Measurements from ENCODE around the gene SH3GLB2. TPM values are rescaled to one million over a fixed set of nuclear protein-coding genes. Genes with fewer than 3 reads are reported as not detected.
"Not testable (repeated sequence)": the region's sequence is repeated elsewhere in the genome, so short reads cannot be mapped to it uniquely, and the experiment has no call there.

The SH3GLB2 gene
- total RNA-seq, 1 experiment from 2014 or later: 17.2 TPM

DNA sequence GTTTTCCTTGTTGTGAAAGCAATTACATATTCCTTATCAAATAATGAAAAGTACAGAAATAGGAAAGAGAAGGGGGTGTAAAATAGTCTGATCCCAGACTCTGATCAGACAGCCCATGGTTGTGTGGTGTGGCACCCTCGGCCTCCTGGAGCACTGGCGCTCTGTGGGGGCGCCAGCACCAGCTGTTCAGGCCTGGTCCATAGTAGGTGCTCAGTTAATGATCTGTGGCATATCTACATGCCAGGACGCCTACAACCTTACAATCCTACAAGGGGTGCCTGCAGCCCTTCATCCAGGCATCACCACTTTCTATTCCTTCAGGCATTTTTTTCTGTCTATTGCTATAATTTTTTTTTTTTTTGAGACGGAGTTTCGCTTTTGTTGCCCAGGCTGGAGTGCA is 24.9 kb upstream of the SH3GLB2 start:
- DNase-seq (ENCODE audit: low spot score): no peak

- no peak for DNase-seq (ENCODE audit: low spot score)
Observed at GRCh38 chr9:129052592-129052991, 24.5 kb upstream of the SH3GLB2 start.

DNA sequence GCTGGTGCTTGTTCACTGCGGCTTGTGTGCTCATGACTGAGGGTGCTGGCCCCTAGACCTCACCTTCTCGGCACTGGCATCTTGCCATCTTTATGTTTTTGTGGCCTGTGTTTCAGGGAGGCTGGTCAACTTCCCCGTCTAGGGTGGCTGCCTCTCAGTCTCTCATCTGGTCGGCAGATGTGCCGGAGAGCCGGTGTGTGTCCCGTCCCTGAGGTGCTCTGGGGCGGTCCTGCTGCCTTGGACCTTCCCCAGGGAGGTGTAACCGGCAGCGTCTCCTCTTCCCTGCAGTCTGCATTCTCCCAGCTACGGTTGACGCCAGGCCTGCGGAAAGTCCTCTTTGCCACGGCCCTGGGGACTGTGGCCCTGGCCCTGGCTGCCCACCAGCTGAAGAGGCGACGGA is 13.9 kb upstream of the SH3GLB2 start:
- DNase-seq (ENCODE audit: low spot score): no peak

DNA sequence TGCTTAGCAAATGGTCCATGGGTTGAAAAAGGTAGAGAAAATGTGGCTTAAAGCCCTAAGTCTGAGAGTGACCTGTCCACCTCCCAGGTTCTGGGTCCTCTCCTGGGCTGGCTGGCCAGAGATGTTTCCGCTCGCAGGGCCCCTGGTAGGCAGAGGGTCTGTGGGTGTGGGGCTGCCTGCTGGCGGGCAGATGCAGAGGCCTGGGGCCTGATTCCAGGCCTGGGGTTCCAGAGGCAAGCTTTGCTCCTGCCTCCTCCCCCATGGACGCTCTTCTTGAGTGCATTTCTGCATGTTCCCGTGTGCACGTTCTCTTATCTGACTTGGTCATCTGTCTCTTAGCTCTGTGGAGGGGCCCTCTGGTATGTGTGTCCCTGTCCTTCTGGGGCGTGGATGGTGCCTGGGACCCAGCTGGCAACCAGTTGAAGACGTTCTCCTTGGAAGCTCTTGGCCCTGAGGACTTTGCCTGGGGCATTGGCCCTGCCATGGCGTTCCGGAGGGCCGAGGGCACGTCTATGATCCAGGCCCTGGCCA is 12.0 kb upstream of the SH3GLB2 start:
- no peak for DNase-seq (ENCODE audit: low spot score)

DNA sequence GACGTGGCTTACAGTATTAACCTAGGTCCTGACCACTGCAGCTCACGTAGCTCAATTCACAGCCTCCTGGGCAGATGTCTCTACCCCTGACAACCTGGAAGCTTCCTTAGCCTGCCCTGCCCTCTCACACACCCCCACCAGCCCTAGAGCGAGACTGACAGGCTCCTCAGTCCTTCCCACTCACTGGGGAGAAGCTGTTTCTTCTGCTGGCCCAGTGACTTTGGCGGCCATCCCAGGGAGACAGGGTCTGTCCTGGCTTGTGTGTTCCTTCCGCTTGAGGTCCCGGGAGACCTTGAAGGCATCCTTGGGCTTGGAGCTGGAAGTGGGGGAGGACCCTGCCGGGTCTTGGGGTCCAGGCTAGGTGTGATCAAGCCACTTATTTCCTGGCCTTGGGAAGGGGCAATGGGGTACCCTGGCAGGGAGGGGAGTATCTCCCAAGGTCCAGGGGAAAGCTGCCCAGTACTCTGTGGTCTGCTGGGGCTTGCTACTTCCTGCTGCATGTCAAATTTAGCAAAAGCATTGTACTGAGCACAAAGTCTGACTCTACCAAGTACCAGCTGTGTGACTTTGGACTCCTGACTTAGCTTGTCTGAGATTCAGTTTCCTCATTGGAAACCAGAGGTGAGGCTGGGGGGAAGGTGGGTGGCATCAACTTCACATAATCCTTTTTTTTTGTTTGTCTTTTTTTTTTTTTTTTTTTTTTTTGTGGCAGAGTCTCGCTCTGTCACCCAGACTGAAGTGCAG is 10.2 kb upstream of the SH3GLB2 start:
- DNase-seq (ENCODE audit: low spot score): no peak

DNA sequence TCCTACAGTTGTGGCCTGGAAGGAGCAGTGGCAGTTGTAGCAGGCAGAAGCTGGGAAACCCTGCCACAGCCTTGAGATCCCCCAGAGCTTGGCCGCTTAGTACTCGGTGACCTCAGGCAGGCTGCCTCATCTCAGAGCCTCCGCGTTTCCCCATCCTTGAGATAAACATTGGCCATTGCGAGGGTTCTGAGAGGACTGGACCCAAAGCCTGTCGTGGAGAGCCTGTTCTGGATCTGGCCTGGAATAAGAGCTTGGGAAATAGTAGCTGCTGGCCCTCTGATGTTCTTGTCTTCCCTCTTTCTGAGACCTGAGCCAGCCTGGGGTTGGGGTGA is 9.6 kb upstream of the SH3GLB2 start:
- DNase-seq (ENCODE audit: low spot score): no peak

DNA sequence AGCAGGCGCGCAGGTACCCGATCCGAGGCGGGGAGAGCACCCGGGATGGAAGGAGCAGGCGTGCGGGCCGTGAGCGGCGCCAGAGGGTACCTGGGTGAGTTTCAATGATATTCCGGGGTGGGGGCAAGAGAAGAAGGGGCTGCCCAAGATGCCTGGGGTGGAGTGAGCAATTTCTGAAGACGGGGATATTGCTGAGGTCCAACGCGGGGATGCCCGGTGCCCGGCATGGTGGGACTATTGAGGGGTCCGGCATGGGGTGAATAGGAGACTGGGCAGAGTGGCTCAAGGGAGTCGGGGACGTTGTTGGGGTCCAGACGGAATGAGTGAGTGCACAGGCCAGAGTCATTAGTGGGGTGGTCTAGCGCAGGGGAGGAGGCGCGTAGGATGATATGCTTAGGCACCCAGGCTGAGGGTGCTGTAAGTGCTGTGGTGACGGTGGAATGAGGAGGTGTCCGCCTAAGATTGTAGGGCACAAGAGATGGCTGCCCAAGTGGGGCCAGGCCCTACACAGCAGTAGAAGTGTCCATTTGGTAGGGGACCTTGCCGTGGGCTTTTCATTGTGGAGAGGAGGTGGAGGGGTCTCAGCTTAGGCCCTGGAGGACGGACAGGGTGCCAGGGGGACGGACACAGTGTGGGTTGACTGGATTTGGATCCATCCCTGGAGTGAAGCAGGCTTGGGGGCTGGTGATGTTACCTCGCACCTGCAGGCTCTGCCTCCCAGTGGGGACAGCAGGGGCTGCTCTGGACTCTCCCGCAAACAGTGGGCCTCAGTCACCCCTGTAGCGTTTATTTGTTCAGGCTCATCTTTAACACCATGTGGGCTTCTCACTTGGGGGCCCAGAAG is 9.0 kb upstream of the SH3GLB2 start:
- DNase-seq (ENCODE audit: low spot score): no peak

DNA sequence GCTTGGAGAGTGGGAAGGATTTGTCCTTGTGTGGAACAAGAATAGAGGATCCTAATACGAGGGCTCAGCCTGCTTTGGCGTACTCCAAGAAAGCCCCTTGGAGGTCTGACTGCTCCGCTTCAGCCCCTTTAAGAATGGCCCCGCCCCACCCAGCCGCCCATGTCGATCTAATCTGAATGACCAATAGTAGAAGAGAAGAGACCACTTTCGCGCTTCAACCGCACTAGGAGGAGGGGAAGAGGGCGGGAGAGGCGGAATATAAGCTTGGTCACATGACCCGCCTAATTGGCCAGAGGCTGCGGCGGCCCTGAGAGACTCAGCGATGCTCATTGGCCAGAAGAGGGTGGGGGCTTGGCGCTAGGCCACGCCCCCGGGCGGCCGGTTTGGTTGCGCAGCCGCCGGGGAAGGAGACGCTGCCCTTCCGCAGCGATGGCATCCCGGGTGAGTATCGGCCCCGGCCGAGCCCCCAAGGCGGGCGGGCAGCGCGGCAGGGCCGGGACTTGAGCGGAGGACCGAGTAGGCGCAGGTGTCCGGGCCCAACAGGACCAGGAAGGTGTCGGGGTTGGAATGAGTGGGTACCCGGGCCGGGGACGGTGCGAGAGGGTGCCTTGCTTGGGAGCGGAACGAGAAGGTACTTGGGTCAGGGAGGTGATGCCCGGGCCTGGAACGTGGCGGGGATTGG is 8.3 kb upstream of the SH3GLB2 start, which contains the start of gene MIGA2:
MIGA2 (plus strand) TSS at position 386 of the 682 bp plus-strand sequence. CDS start 3,969 bp downstream, outside the sequence.
- peak; percentile 99 for DNase-seq (ENCODE audit: low spot score)

DNA sequence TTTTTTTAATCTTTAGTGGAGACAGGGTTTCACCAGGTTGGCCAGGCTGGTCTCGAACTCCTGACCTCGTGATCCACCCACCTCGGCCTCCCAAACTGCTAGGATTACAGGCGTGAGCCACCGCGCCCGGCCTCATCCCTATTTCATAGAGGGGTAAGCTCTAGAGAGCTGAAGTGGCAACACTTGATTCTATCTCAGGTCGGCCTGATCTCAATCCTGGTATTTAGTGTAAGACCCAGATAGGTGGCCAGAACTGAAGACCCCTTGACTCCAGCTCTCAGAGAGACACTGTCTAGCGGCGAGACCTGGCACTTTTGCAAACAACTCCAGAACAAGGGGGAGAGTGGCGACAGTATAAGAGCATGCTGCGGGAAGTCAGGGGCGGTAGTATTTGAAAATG is 7.7 kb upstream of the SH3GLB2 start:
- not testable (repeated sequence) for DNase-seq (ENCODE audit: low spot score)

DNA sequence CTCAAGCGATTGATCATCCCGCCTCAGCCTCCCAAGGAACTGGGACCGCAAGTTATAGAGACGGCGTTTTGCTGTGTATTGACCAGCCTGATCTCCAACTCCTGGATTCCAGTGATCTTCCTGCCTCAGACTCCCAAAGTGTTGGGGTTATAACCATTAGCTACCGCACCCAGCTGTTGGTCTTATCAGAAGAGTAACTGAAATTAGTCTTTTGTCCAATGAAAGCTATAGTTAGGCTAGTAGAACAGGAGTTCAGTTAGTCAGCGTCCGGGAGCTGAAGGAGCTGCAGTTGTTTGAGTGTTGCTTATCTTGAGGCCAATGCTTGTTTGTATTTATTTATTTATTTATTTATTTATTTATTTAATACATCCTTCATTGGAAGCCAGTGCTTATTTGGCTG is 5.1 kb upstream of the SH3GLB2 start:
- DNase-seq (ENCODE audit: low spot score): no peak

- DNase-seq (ENCODE audit: low spot score): no peak
Observed at GRCh38 chr9:129032541-129033159, 4.5 kb upstream of the SH3GLB2 start.

GRCh38 chr9:129031514-129031913 is 3.4 kb upstream of the SH3GLB2 start:
- DNase-seq (ENCODE audit: low spot score): no peak

GRCh38 chr9:129030191-129030590 is 2.1 kb upstream of the SH3GLB2 start:
- DNase-seq (ENCODE audit: low spot score): no peak

DNA sequence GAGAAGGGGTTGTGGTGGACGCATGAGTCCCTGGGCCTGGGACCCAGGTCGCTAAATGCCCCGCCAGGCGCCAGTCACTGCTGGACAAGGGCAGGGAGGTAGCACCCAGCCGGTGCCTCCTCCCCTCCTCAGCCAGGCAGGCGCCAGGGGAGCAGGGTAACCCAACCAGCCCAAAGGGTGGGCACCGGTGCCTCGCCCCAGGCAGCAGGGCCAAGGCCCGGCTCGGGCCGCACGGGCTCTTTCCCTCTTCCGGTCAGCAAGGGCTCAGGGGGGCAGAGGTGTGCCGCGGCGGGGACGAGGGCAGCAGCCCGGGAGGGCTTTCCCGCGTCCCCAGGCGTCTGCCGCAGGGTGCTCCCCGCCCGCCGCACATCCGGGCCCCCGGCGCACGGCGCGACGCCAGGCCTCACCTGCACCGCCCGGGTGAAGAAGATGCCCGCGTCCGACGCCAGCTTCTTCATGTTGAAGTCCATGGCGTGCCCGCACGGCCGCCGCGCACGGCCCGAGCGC is 393 bp downstream of the SH3GLB2 start:
- DNase-seq (ENCODE audit: low spot score): no peak

DNA sequence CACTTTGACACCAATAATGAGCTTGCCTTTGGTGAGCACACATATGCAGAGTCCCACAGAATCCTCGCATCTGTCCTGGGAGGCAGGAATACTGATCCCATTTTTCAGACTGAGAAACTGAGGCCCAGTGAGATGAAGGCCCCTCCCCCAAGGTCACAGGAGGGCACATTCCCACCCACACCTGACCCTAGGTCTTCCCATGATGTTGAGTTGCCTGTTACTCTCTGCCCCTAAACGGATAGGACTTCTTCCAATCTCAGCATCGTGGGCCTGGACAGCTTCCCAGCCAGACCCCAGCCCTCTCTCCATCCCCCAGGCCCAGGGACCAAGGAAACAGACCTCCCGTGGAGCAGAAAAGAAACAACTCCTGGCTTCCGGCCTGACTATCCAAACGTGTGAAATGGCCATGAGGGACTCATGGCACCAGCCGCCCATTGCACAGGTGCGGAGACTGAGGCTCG is 877 bp downstream of the SH3GLB2 start:
- DNase-seq (ENCODE audit: low spot score): no peak

DNA sequence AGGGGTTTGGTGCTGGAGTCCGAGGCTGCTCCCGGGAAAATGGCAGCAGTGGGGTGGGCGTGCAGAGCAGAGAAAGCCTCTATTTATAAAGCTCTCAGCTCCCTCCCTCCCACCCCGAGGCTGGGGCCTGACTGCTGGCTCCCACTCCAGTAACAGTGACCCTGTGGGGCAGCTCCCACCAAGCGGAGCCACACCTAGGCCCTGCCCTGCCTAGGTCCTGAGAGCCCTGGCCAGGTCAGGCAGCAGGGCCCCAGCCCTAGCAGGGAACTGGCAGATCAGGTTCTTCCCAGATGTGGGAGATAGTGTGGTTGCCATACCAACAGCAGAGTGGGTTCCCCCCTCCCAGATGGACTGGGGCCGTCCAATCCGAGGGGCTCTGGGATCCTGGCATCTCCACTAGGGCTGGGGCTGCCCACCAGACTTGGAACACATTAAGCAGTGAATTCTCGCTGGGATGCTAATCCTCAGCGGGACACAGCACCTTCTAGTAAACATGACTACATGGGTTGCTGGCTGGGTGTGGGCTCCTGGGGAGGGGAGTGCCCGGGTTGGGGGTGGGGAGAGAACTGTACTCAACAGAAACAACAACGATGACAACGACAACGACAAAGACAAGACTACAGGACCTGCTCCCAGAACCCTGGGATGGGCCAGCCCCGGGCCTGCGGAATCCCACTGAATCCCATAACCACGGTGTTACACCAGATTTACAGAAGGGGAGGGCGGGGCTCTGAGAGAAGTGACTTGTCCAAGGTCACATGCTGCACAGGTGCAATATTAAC is 1.5 kb downstream of the SH3GLB2 start:
- DNase-seq (ENCODE audit: low spot score): no peak

DNA sequence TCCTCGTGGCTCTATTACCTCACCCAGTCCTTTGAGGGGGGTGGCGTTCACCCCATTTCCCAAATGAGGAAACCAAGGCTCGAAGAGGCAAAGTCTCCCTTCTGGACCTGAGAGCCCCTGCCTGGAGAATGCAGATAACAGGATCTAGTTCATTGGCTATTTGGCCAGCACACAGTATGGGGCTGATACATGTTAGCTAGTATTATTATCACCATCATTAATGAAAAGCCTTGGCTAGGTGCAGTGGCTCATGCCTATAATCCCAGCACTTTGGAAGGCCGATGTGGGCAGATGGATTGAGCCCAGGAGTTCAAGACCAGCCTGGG is 4.3 kb downstream of the SH3GLB2 start:
- DNase-seq (ENCODE audit: low spot score): no peak

DNA sequence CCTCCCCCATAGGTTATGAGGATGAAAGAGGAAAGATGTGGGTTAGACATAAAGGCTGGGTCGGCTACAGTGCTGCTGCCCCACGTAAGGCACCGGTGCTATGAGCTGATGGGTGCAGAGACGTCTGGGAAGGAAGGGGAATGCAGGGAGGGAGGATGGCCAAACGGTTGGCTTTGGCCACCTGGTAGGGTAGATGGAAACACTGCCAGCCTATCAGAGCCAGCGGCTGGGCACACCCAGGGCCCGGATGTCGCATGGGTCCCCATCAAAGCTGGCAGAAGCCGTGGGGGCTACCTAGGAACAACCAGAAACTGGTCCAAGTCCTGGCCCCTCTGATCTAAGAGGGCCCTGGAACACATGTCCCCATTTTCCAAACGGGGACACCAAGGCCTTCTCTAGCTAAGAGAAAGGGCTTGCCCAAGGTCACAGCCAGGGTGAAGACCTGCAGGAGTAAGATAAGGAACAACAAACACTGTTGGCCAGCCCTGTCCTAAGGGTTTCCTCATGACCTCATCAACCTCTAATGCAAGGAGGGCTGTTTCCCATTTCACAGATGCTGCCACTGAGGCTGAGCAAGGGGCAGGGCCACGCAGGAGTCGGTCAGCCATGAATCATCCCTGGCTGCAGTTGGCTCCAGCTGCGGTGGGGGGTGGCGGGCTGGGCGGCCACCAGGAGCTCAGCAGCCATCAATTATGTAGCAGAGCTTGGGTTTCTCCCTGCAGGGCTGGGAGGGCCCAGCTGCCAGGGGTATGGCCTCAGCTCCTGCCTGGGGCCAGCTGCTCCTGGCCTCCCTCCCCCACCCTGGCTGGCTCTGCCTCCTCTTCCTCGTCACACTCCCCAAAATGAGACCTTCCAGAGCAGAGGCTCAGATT is 4.9 kb downstream of the SH3GLB2 start:
- peak; percentile 79 for DNase-seq (ENCODE audit: low spot score)

GRCh38 chr9:129022037-129022436 is 6.1 kb downstream of the SH3GLB2 start:
- DNase-seq (ENCODE audit: low spot score): no peak

- no peak for DNase-seq (ENCODE audit: low spot score)
Observed at GRCh38 chr9:129021091-129021490, 7.0 kb downstream of the SH3GLB2 start.

All from H4 (cell line).